ENCODE data around the gene PIK3R3. TPM values are rescaled to one million over a fixed set of nuclear protein-coding genes. Genes with fewer than 3 reads are reported as not detected.

Gene PIK3R3
- polyA plus RNA-seq, 1 donor (not counting 4 experiments of a cell fraction or from before 2014, with no cell fraction given), result 11.9 TPM

GRCh38 chr1:46152016-46152415 is 19.6 kb upstream of the PIK3R3 start:
- dilution Hi-C loops (cut with MboI; ENCODE audit: extremely low pct_ligation_motif_present, low sequenced_read_pairs), result no loop called here

GRCh38 chr1:46150085-46150484 is 17.7 kb upstream of the PIK3R3 start:
- Histone ChIP-seq H4K20me1 (ENCODE audit: control insufficient read depth, extremely low read depth, insufficient read depth, low read length) (no peaks in the 10 kb centered on the region), H3K9me1 (ENCODE audit: control insufficient read depth, extremely low read depth, insufficient read depth, low read length) (no peaks in the 10 kb centered on the region), H3K9ac (ENCODE audit: control insufficient read depth, extremely low read depth, insufficient read depth, low read length) (no peak overlapping the region), H3K36me3 (ENCODE audit: control insufficient read depth in 2 of 2, extremely low read depth in 1 of 2, insufficient read depth in 2 of 2, low read length in 2 of 2) (no peaks in the 10 kb centered on the region), H3K4me3 (ENCODE audit: control insufficient read depth in 2 of 3, extremely low read depth in 1 of 3, insufficient read depth in 2 of 3, low read depth in 1 of 3, low read length in 3 of 3) (no peak overlapping the region), H3K4me1 (ENCODE audit: control insufficient read depth, extremely low read depth, insufficient read depth, low read length) (no peaks in the 10 kb centered on the region), H3K4me2 (ENCODE audit: control insufficient read depth, extremely low read depth, insufficient read depth, low read depth, low read length) (no peak overlapping the region), H3K27me3 (ENCODE audit: control insufficient read depth, extremely low read depth, insufficient read depth, low read length) (no peaks in the 10 kb centered on the region), H2AFZ (ENCODE audit: control insufficient read depth, low read length) (no peak overlapping the region), H3K27ac (ENCODE audit: control insufficient read depth, insufficient read depth, low read length) (no peak overlapping the region), H3K79me2 (ENCODE audit: control insufficient read depth, insufficient read depth, low read length) (no peaks in the 10 kb centered on the region), H3K9me3 (ENCODE audit: control insufficient read depth, low read depth, low read length) (no peaks in the 10 kb centered on the region)
- no peak for FAIRE-seq
- dilution Hi-C loops (cut with MboI; ENCODE audit: extremely low pct_ligation_motif_present, low sequenced_read_pairs), result no loop called here
- DNase-seq (ENCODE audit: low read depth, low spot score), result no peak
- no peak for TF ChIP-seq EZH2 (IDR thresholded peaks at IDR 0.05; ENCODE audit: low read length)
- no peak for TF ChIP-seq CTCF (optimal IDR thresholded peaks at IDR 0.05 in 1 of 3, IDR thresholded peaks at IDR 0.05 in 1 of 3, conservative IDR thresholded peaks at IDR 0.05 in 1 of 3; ENCODE audit: extremely low read depth in 1 of 3, insufficient read depth in 2 of 3, low read length in 3 of 3)

More at GRCh38 chr1:46152016-46152415, 19.6 kb upstream of the PIK3R3 start:
- Histone ChIP-seq H3K27me3 (ENCODE audit: control insufficient read depth, extremely low read depth, insufficient read depth, low read length) (no peaks in the 10 kb centered on the region), H4K20me1 (ENCODE audit: control insufficient read depth, extremely low read depth, insufficient read depth, low read length) (no peaks in the 10 kb centered on the region), H3K4me3 (ENCODE audit: control insufficient read depth in 2 of 3, extremely low read depth in 1 of 3, insufficient read depth in 2 of 3, low read depth in 1 of 3, low read length in 3 of 3) (no peak overlapping the region), H3K79me2 (ENCODE audit: control insufficient read depth, insufficient read depth, low read length) (no peaks in the 10 kb centered on the region), H3K4me2 (ENCODE audit: control insufficient read depth, extremely low read depth, insufficient read depth, low read depth, low read length) (no peak overlapping the region), H3K36me3 (ENCODE audit: control insufficient read depth in 2 of 2, extremely low read depth in 1 of 2, insufficient read depth in 2 of 2, low read length in 2 of 2) (no peaks in the 10 kb centered on the region), H3K9me3 (ENCODE audit: control insufficient read depth, low read depth, low read length) (no peaks in the 10 kb centered on the region), H3K9ac (ENCODE audit: control insufficient read depth, extremely low read depth, insufficient read depth, low read length) (no peak overlapping the region), H3K9me1 (ENCODE audit: control insufficient read depth, extremely low read depth, insufficient read depth, low read length) (no peaks in the 10 kb centered on the region), H3K4me1 (ENCODE audit: control insufficient read depth, extremely low read depth, insufficient read depth, low read length) (no peaks in the 10 kb centered on the region), H2AFZ (ENCODE audit: control insufficient read depth, low read length) (no peak overlapping the region), H3K27ac (ENCODE audit: control insufficient read depth, insufficient read depth, low read length) (no peak overlapping the region)
- DNase-seq (ENCODE audit: low read depth, low spot score) (no peak), FAIRE-seq (no peak)
- no peak for TF ChIP-seq EZH2 (IDR thresholded peaks at IDR 0.05; ENCODE audit: low read length)
- TF ChIP-seq CTCF (optimal IDR thresholded peaks at IDR 0.05 in 1 of 3, IDR thresholded peaks at IDR 0.05 in 1 of 3, conservative IDR thresholded peaks at IDR 0.05 in 1 of 3; ENCODE audit: extremely low read depth in 1 of 3, insufficient read depth in 2 of 3, low read length in 3 of 3), result no peak

All from keratinocyte (primary cell).